Globus pallidus (tissue), 1 donor: Measurements from ENCODE around the gene IKZF4.
A peak's percentile ranks its signal among the peaks of the same experiment; 100 is the strongest.
"Not testable (repeated sequence)": the region's sequence is repeated elsewhere in the genome, so short reads cannot be mapped to it uniquely, and the experiment has no call there.

ENCODE experiments used
- DNase-seq: peaks from one replicate; pipeline ENCODE4 v3.0.0-alpha.2; 2015; ENCODE audit warnings: low spot score

IKZF4 gene

DNA sequence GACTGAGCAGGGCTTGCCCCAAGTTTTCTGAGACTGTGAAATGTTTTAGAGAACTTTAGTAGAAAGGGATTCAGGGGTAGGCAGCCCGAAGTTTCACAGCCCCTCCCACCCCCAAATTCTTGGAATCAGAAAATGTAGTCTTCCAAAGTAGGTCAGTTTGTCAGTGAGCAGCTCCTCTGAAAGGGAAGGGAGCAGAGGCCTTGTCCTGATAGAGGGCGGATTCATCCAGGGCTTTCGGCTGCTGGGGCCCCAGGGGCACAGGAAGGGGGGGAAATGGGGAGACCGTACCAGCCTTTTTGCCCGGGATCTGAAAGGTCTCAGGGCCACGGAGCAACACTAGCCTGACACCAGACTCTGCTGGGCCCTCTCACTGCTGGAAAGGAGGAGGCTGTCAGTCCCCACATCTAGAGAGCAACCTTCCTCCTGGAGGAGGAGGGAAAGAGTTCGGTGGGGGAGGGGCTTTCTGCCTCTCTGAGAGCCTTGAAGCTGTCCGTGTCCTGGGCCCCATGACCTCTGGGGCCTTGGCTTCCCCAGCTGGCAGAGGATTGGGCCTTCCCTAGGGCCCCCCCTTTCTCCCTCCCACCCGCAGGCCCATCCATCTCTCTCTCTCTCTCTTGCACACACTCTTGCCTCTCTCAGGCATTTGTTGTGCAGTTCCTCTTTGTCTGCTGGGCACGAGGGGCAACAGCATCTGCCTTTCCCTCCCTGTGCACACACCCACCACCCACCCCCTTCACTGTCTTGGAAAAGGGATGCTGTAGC, at the start of gene IKZF4:
Gene IKZF4, plus strand, starts transcription at position 621 of the 762 bp plus-strand sequence. CDS start 451 bp downstream, outside the sequence.
- peak; percentile 26 for DNase-seq

DNA sequence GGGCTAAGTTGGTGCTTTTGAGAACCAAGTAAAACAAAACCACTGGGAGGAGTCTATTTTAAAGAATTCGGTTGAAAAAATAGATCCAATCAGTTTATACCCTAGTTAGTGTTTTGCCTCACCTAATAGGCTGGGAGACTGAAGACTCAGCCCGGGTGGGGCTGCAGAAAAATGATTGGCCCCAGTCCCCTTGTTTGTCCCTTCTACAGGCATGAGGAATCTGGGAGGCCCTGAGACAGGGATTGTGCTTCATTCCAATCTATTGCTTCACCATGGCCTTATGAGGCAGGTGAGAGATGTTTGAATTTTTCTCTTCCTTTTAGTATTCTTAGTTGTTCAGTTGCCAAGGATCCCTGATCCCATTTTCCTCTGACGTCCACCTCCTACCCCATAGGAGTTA, 48.8 kb upstream of the IKZF4 start:
- no peak for DNase-seq

DNA sequence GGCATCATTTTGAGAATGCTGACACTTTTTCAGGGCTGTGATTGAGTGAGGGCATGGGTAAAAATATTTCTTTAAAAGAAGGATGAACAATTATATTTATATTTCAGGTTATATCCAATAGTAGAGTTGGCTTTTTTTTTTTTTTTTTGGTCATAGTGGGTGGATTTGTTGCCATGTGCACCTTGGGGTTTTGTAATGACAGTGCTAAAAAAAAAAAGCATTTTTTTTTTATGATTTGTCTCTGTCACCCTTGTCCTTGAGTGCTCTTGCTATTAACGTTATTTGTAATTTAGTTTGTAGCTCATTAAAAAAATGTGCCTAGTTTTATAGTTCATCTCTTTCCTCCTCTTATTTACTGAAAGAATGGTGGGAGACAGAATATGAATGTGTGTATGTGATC, 48.4 kb upstream of the IKZF4 start:
- DNase-seq: no peak

DNA sequence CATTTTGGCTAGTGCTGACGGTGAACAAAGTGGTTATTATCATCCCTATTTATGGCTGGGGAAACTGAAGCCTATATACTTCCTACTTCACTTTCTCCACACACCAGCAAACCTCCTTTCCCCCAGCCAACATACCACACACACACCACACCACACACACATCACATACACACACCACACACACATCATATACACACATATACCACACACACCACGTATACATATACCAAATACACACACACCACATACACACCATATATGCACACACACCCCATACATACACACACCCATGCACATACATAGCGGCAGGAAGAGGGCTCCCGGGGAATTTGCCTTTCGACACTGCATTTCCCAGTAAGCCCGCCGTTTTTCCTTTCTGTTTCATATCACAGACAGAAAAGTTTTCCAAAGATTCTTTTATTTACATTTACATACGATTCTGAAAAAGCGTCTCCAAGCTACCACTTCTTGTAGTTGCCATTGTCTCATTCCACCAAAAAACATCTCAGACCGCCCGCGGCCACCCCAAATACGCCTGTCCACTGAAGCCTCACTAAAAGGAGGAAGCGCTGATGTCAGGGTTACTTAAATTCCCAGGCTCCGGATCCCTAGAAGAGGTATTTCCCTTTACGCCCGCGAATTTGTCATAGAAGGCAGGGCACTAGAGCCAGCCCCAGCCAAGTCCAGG, 47.8 kb upstream of the IKZF4 start:
- DNase-seq: no peak

DNA sequence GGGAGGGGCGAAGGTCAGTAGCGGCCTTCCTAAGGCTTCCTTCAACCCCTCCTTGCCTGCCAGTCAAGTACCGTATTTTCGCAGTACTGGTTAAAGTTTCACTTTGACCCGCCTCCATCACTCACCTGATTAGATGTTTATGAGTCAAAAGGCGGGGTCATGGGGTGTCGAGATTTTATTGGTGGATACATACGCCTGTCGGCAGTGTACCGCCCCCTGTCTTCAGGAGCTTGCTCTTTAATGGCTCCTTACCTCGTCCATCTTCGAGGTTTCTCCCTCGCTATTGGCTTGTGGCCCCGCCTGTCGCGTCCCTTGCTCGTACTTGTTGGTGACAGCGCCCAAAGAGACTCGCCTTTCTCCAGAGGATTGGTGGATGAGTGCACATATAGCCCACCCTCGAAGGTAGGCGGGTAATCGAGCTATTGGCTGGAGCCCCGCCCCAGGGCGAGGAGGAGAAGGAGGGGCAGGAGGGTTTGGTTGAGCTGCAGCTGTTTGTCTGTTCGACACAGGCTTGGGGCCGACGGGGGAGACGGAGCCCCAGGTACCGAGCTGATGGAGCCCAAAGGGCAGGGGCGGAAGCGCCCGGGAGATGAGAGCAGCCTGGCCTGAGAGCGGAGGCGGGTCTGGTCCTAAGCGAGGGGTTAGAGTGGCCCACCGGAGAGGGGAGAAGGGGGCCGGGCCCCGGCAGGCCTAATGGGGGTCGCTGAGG, 47.1 kb upstream of the IKZF4 start, which contains the start of gene RAB5B:
Gene RAB5B, plus strand, starts transcription at position 480 of the 709 bp plus-strand sequence. CDS start 12,883 bp downstream, outside the sequence.
- peak; percentile 100 for DNase-seq

DNA sequence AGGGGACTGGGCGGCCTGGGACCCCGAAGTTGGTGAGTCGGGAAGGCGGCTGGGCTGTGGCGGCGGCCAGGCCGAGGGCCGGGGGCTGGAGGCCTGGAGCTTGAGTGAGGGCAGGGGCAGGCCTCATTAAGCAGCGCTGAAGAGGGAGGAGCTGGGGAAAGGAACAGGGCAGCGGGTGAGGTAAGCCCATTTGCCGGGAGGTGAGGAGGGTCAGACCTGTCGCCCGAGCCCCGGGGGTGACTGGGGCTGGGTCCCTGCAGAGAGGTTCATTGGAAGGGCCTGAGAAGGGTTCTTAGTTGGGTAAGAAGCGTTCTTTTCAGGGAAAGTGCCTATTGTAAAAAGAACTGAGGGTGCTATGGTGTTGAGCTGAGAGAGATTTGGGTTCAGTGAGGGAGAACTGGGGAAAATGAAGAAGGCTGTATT, 46.5 kb upstream of the IKZF4 start:
- no peak for DNase-seq

DNA sequence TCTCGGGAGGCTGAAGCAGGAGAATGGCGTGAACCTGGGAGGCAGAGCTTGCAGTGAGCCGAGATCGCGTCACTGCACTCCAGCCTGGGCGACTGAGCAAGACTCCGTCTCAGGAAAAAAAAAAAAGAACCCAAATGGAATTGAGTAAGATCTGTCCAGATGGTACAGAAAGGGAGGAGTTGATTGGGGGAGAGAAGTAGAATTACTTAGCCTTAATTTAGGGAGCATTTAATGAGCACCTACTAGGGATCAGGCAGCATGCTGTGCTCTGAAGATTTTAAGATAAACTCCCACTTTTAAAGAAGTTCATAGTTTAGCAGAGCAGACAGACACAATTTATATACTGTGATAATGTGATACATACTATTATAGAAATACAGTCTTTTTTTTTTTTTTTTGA, 42.5 kb upstream of the IKZF4 start:
- no peak for DNase-seq

DNA sequence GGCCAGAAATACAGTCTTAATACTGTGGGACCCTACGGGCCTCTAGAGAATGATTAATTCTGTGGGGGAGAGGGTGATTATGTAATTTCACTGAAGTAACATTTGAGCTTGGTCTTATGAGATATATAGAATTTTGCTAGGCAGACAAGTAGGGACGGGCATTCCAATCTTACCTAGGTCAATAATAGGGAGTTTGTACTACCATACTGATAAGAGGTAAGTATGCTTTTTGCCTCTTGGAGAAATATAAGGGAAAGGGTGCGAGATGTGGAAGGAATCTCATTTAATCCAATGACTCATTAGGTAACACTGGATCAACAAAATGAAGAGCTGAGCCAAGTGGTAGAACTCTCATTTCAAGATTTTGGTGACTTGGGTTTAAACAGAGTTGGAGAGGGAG, 41.8 kb upstream of the IKZF4 start:
- no peak for DNase-seq

DNA sequence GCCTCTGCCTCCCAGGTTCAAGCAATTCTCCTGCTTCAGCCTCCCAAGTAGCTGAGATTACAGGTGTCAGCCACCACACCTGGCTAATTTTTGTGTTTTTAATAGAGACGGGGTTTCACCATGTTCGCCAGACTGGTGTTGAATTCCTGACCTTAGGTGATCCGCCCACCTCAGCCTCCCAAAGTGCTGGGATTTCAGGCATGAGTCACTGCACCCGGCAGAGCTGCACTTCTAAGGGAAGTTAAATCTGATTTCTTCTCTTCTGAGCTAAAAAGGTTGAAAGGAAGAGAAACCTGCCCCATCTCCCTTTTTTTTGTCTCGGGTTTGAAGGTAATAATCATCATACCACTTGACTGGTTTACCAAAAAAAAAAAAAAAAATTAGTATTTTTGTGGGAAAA, 39.0 kb upstream of the IKZF4 start:
- not testable (repeated sequence) for DNase-seq

DNA sequence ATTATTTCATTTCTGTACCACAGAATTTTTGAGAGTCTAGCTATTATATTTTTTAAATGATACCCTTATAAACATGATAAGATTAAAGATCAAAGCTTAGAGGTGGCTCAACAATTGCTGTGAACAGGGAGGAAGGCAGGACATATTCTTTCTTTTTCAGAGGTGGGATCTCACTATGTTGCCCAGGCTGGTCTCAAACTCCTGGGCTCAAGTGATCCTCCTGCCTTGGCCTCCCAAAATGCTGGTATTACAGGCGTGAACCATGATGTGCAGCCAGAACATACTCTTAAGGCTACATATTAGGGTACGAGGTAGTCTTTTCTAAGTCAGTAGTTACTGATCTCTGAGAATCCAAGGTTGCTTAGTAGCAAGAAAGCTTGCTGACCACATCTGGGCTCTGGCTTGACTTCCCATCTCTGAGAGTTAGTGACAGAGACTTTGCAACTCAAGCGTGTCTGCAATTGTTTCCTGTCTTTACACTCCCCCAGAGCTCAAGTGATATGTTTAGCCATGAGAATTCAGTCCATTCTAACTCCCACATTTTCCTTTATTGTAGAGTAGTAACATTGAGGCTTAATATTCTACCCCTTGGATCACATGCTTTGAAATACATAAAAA, 38.4 kb upstream of the IKZF4 start:
- no peak for DNase-seq

DNA sequence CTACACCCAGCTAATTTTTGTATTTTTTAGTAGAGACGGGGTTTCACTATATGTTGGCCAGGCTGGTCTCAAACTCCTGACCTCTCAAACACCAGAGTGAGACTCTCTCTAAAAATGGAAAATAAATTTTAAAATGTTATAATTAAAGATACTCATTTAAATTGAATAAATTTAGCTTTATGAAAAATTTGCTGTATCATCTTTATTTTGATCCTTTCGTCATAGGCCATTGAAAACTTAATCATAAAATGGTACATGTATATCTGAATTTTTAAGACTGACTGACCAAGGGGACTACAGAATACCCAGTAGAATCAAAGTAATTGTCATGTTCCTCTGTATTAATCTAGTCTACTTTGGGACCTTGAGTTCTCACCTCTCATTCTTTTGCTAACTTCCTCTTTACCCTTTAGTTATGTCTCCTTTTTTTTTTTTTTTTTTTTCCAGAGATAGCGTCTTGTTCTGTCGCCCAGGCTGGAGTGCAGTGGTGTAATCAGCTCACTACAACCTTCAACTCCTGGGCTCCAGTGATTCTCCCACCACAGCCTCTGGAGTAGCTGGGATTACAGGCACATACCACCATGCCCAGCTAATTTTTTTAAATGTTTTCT, 37.5 kb upstream of the IKZF4 start:
- no peak for DNase-seq

DNA sequence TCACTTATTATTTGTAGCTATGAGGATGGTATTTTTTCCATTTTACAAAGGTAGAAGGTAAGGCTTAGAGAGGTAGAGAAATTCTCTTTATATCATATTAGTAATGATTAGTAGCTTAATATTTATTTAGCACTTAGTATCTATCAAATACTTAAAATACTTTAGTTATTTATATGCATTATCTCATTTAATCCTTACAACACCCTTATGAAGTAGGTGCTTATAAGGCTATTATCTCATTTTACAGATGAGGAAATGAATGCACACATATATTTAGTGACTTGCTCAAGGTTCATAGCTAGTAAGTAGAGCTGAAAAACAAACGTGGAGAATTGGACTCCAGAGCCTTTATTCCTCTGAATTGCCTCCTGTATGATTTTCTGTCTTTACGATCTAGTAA, 36.0 kb upstream of the IKZF4 start:
- DNase-seq: no peak

DNA sequence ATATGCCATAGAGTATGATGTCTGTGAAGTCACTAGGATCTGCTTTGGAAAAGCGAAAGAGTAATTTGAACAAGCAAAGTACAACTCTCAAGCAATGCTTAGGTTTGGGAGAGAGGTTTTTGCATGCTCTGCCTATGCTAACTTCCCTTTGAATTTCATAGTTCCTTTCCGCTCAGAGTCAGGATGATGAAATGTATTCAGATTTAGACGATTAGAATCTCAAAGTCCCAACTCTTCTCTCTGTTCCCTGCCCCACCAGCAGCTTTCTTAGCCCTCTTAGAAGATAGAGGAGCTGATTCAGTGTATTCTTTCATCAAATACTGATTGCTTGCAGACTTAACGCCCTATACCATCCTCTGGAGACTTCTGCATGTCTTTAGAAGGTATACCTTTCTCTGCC, 35.5 kb upstream of the IKZF4 start:
- DNase-seq: no peak

DNA sequence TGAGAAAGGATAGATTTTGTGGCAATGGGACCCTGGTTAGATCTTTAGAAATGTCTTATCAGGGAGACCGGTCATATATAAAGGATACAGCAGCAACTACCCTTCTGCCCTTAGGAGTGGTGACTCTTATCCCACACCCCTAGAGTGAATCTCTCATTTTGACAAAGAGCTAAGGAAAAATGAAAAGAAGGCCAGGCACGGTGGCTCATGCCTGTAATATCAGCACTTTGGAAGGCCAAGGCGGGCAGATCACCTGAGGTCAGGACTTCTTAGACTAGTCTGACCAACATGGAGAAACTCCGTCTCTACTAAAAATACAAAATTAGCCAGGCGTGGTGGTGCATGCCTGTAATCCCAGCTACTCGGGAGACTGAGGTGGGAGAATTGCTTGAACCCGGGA, 34.9 kb upstream of the IKZF4 start:
- DNase-seq: not testable (repeated sequence)

DNA sequence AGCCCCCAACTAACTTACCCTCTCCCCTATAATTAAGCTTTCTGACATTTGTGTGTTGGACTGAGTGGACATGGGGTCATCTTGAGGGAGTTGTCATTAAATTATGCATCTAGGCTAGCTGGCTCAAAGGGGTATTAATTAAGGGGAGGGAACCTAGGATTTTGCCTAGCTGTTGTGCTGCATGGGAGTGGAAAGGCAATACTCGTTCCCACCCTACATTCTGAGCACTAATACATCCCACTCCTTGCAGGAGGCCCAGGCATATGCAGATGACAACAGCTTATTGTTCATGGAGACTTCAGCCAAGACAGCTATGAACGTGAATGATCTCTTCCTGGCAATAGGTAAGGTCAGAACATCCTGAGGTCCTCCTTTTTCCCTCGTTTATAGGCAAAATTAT, 29.7 kb upstream of the IKZF4 start:
- DNase-seq: no peak

DNA sequence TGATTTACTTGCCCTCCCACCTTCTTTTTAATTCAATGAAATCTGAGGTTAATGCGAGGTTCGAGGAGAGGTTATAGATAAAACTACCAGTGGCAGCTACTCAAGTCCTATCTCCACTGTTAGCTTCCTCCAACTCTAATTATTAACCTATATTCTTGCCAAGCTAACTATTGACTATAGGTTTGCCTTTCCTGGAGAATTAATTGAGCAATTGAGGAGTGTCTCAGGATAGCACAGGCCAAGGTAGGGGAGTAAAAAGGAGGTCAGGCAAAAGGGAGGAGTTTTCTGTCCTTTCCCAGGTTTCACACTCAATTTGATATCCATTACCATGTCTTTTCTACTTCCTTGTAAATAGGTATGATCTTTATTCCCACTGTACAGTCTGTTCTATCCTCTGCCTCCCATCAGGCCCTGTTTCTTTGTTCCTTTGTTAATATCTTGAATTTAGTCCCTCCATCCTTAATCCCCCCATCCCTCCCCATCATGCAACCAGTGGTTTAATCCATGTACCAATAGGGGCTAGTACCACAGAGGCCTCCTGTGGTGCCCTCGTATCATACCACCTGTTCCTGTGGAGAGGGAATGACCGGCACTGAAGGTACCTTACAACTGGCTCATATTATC, 27.5 kb upstream of the IKZF4 start:
- DNase-seq: no peak

DNA sequence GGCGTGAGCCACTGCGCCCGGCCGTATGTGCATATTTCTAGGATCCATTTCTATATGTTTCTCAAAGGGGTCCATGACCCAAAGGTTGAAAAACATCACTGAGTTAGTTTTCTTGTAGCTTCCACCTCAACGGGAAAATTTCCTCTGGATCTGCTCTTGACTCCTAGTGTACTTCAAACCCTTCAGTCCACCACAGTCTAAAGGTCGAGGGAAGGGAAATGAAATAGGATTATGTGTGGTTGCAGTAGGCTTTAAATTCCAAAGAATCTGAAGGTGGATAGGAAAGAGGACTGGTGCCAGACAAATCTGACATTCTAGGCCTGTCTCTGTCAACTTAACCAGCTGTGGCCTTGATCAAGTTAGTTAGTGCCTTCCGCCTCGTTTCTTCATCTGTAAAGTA, 25.5 kb upstream of the IKZF4 start:
- no peak for DNase-seq

DNA sequence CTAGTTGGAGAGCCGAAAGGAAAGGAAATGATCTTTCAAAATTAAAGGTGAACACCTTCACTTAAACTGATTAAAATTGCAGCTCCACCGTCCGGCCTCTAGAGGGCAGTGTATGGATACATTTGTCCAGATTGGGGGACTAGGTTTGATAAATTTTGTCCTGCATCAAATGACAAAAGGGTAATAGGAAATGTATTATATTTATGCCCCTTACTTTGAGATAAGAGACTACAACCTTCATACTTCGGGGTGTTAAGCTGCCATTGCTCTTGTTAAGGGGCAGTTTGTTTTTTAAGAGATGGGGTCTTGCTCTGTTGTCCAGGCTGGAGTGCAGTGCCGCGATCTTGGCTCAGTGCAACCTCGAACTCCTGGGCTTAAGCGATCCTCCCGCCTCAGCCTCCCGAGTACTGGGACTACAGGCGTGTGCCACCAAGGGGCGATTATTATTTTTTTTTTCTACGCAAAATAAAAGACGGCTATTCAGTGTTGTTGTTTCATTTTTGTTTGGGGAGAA, 24.6 kb upstream of the IKZF4 start:
- peak; percentile 61 for DNase-seq

DNA sequence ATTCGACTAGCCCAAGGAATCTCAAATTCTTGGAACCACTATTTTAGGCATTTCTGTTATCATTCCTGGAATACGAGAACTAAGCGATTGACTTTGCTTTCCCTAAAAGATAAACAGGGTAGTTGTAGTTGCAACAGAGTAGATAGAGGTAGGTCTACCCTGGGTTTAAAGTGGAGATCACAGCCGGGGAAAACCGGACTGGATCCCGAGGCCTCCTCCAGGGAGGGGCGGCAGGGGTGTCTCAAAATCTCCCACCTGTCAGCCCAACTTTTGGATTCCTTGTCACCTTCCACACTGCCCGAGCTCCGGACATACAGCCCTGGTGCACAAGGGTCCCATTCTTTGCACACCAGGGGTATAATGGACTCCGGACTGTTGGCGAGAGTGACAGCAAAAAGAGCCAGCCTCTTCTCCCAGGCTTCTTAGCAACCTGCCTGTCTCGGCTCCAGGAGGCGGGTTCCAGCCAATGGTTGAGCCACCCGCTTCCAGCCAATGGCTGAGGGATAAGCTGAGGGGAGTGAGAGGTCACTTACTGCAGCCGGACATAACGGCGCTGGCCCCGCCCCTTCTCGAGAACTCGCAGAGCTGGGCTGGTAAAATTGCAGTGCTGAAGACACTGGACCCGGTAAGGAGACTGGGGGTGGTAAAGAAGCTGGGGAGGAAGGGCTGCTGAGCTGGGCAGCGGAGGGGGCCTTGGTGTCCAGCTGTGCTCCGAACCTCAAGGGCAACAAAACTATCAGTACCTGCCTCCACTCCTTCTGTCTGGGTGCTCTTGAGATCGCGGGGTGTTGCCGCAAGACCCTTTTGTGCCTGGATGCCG, 23.9 kb upstream of the IKZF4 start, which contains the start of gene SUOX:
Gene SUOX, plus strand, starts transcription at position 562 of the 820 bp plus-strand sequence. CDS start 4,946 bp downstream, outside the sequence.
- DNase-seq: peak; percentile 98

DNA sequence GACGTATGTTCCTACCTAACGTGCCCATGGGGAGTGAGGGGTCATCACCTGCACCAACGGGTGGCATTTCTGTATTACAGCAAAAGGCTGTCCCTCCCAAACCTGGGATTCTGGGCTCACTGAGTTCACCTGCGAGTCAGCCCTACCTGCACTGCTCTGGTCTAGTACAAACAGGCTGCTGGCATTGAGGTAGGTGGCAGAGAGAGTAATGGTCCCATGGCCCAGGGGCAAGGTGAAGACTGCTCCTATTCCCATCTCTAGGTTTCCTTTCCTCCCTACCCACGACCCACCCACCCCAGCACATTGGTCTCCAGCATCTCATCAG, 23.3 kb upstream of the IKZF4 start:
- no peak for DNase-seq
